ENCODE data around the gene CDC45.
"Not testable (repeated sequence)": the region's sequence is repeated elsewhere in the genome, so short reads cannot be mapped to it uniquely, and the experiment has no call there.

The CDC45 gene

GRCh38 chr22:19479355-19480172, at the start of gene CDC45:
Gene CDC45 (plus strand): TSS chr22:19479920. CDS start chr22:19479969, 49 bp downstream.
- DNase-seq: peak; percentile 43

GRCh38 chr22:19429950-19430889, 49.5 kb upstream of the CDC45 start:
- no peak for DNase-seq

GRCh38 chr22:19430890-19431541, 48.7 kb upstream of the CDC45 start:
- peak; percentile 31 for DNase-seq

GRCh38 chr22:19431649-19432132, 48.0 kb upstream of the CDC45 start, which contains the start of gene HIRA:
Gene HIRA (minus strand): TSS chr22:19431733. CDS start chr22:19431476, 257 bp downstream.
- DNase-seq: no peak

GRCh38 chr22:19432133-19432851, 47.4 kb upstream of the CDC45 start, which contains the start of gene MRPL40:
Gene MRPL40 (plus strand): TSS chr22:19432545. CDS start chr22:19432555, 10 bp downstream.
- peak; percentile 37 for DNase-seq

- no peak for DNase-seq
These were observed 45.3 kb upstream of the CDC45 start for GRCh38 chr22:19434401-19434800.

- no peak for DNase-seq
These were observed 44.7 kb upstream of the CDC45 start for GRCh38 chr22:19434829-19435580.

GRCh38 chr22:19436444-19437161, 43.1 kb upstream of the CDC45 start:
- not testable (repeated sequence) for DNase-seq

- DNase-seq: no peak
These were observed 41.4 kb upstream of the CDC45 start for GRCh38 chr22:19438298-19438697.

GRCh38 chr22:19440411-19441195, 39.1 kb upstream of the CDC45 start:
- no peak for DNase-seq

- no peak for DNase-seq
These were observed 37.6 kb upstream of the CDC45 start for GRCh38 chr22:19442166-19442565.

- no peak for DNase-seq
These were observed 36.0 kb upstream of the CDC45 start for GRCh38 chr22:19443544-19444211.

- DNase-seq: not testable (repeated sequence)
These were observed 34.3 kb upstream of the CDC45 start for GRCh38 chr22:19445279-19445982.

GRCh38 chr22:19446603-19447329, 33.0 kb upstream of the CDC45 start:
- DNase-seq: no peak

- DNase-seq: no peak
These were observed 32.2 kb upstream of the CDC45 start, which contains the start of gene C22orf39 for GRCh38 chr22:19447330-19448075. Gene C22orf39 (minus strand): TSS chr22:19447711. CDS start chr22:19447688, 23 bp downstream.

GRCh38 chr22:19448076-19448607, 31.6 kb upstream of the CDC45 start:
- DNase-seq: no peak
